ENCODE measurements around the gene ARSA. TPM values are rescaled to one million over a fixed set of nuclear protein-coding genes. Genes with fewer than 3 reads are reported as not detected.
"Not testable (repeated sequence)": the region's sequence is repeated elsewhere in the genome, so short reads cannot be mapped to it uniquely, and the experiment has no call there.

The ARSA gene
- total and polyA plus RNA-seq, 2 of the 13 experiments (the other 11 are each of a cell fraction or from before 2014, with no cell fraction given), result 9.0 to 11.5 TPM

DNA sequence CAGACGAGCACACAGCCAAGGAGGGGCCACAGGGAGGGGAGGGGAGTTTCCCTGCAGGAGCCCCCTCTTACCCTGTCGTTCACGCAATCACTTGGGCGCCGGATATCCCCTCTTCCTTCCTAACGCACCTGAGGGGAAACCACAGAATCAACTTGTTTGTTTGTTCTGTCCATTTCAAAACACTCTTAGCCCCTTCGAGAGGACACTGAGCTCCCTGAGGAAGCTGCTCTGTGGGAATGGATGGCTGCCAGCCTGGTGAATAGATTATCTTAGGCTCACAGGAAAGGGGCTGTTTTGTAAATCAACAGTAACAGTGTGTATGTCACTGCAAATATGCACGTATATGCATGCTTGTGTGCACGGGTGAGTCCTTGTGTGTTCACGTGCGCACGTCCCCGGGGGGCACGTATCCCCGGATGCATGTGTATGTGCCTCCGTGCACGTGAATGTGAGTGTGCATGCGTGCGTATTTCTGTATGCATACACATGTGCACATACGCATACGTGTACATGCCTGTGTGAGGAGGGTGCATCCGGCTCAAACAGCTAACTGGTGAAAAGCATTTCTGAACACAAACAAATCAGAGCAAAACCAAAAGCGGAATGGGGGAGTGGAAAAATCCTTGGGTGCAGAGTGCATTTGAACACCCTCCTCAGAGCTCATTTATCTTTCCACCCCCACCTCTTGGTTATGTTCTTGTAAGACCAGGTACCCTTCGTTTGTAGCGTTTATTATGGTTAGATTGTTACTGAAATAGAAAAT is 7.2 kb downstream of the ARSA start (continued):
- no peak for TF ChIP-seq ZBTB10 (CRISPR knock-in tag; IDR thresholded peaks at IDR 0.05; ENCODE audit: borderline replicate concordance)
- TF ChIP-seq MXD1 (CRISPR knock-in tag; IDR thresholded peaks at IDR 0.05), result no peak

GRCh38 chr22:50614296-50614695 is 13.7 kb downstream of the ARSA start:
- in situ Hi-C loops (cut with HindIII; ENCODE audit: extremely low pct_ligation_motif_present, low pct_unique_long_range_greater_than_20kb), result loop anchor here (5.0 kb wide), 1 partner anchor 37 kb away; the partner anchor contains the start of gene CPT1B
- intact Hi-C loops (cut with micrococcal nuclease; ENCODE audit: unreplicated experiment); BruUV-seq (replicated peaks); H3K27ac ChIP-seq (ENCODE audit: extremely low read length, insufficient read depth, low read length); H3K9me3 ChIP-seq (ENCODE audit: low read length); H3K36me3 ChIP-seq (replicated peaks in 1 of 2; ENCODE audit: control insufficient read depth in 1 of 2, insufficient read depth in 2 of 2, low read length in 2 of 2); CTCF ChIA-PET (ENCODE audit: low intra/inter-chr PET ratio, low total read pairs); POLR2A ChIA-PET; DNase-seq (ENCODE audit: low spot score); ATAC-seq; FAIRE-seq; H3K79me2 ChIP-seq (ENCODE audit: insufficient read depth, low read length); H3K9ac ChIP-seq (ENCODE audit: insufficient read depth, low read depth, low read length); H2AFZ ChIP-seq (ENCODE audit: low read length); H4K20me1 ChIP-seq (ENCODE audit: insufficient read depth, low read length); H3K4me3 ChIP-seq (replicated peaks in 1 of 3; ENCODE audit: insufficient read depth in 1 of 3, low read depth in 2 of 3, low read length in 3 of 3); H3K27me3 ChIP-seq (ENCODE audit: control insufficient read depth in 1 of 2, insufficient read depth in 2 of 2, low read length in 2 of 2): not testable (repeated sequence)
- 71% methylated on average over 3 of the region's 3 CpGs for WGBS (ENCODE audit: low lambda C conversion rate)
- H3K4me1 ChIP-seq (ENCODE audit: insufficient read depth, low read length), result peaks cover 26% of the 10 kb centered on the region
- peak overlapping the region; percentile 78 for H3K4me2 ChIP-seq (ENCODE audit: low read depth, low read length)

All from HepG2 (cell line).